AG09319 (cell line): ENCODE results near the gene ARMC9.
"Not testable (repeated sequence)": the region's sequence is repeated elsewhere in the genome, so short reads cannot be mapped to it uniquely, and the experiment has no call there.

Source experiments
- DNase-seq: peaks from one replicate; pipeline ENCODE4 v3.0.0-alpha.2; 2010; ENCODE audit warnings: low read depth; ENCODE audit errors: extremely low read depth
- TF ChIP-seq, protein P1 (sequence below): IDR thresholded peaks from 2 replicates; pipeline ENCODE4 v1.5.1; 2011; ENCODE audit warnings: low read depth, mild to moderate bottlenecking, inconsistent platforms, low read length, moderate library complexity

The ARMC9 gene

DNA sequence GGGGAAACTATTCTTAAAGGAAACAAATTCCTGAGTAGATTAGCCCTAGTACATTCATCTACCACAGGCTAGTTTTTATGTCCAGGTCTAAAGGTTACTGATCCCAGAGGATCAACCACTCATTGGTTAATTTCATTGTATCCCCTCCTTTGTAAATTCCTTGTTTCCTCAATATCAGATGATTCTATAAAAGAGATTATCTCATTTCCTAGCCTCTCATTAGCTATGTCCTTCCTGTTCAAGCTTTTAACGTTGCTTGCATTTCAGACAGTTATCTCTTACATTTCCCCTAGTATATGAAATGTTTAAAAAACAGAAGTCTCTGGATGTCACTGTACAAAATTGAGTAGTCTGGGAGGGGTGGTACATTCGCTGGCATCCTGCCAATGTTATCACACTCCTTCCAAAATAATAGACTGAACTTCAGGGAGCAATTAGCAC, 24.2 kb upstream of the ARMC9 start:
- TF ChIP-seq, protein P1, sequence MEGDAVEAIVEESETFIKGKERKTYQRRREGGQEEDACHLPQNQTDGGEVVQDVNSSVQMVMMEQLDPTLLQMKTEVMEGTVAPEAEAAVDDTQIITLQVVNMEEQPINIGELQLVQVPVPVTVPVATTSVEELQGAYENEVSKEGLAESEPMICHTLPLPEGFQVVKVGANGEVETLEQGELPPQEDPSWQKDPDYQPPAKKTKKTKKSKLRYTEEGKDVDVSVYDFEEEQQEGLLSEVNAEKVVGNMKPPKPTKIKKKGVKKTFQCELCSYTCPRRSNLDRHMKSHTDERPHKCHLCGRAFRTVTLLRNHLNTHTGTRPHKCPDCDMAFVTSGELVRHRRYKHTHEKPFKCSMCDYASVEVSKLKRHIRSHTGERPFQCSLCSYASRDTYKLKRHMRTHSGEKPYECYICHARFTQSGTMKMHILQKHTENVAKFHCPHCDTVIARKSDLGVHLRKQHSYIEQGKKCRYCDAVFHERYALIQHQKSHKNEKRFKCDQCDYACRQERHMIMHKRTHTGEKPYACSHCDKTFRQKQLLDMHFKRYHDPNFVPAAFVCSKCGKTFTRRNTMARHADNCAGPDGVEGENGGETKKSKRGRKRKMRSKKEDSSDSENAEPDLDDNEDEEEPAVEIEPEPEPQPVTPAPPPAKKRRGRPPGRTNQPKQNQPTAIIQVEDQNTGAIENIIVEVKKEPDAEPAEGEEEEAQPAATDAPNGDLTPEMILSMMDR: no peak
- no peak for DNase-seq

DNA sequence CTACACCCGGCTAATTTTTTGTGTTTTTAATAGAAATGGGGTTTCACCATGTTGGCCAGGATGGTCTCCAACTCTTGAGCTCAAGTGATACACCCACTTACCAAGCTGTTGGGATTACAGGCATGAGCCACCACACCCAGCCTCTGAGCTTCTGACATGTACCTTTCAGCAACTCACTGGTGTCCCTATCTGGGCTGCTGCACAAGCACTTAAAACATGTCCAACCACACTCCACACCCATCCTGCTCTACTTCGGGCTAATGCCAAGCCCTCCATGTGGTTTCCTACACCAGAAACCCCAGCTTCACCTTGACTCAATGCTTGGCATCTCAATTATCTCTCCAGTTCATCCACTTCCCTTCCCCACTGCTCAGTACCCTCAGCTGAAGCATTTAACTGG, 22.4 kb upstream of the ARMC9 start:
- no peak for DNase-seq
- TF ChIP-seq, protein P1: no peak

DNA sequence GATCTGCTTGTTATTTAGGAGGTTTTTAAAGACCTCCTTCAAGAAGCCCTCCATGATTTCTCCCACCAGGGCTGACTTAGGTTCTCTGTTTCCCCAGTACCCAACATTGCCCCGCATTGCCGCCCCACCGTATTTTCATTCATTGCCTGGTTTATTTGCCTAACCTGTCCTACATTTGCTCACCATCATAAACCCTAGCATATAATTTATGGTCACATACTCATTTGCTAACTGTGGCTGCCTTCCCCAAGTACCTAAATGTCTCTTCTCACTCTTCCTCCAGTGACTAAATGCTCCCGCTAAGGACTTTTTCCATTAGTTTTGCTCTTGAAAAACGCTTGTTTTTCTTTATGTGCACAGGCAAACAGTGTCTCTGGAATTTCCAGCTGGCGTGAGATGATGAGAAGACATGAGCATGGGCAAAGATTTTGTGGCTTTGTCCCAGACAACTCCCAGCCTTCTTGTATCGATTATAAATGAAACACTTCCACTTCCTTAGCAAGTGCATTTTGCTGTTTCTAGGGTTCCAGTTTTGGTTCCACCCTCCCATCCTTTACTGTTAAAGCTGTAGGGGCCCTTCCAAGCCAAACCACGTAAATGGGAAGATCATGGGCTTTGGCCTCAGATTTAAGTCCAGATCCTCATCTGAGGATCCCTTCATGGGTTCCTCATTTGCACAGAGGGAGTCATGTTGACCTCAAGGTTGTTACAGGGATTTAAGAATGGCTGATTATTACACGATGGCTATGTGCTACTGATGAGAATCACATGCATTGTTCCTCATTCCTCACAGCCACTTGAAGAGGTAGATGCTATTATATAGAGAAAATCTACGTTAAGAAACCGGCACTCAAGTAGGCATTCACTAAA, 21.0 kb upstream of the ARMC9 start:
- TF ChIP-seq, protein P1: no peak
- DNase-seq: no peak

DNA sequence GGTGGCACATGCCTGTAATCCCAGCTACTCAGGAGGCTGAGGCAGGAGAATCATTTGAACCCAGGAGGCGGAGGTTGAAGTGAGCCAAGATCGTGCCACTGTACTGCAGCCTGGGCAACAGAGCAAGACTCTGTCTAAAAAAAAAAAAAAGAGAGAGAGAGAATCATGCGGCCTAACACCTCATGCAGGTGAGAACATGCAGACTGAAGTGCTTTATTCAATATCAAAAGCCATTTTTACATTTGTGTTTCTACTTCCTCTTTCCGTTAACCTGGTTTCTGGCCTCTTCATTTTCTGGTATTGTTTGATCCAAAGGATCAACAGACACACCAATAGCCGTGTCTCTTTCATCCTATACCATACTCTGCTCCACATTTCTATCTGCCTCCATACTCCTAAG, 19.6 kb upstream of the ARMC9 start:
- not testable (repeated sequence) for DNase-seq

DNA sequence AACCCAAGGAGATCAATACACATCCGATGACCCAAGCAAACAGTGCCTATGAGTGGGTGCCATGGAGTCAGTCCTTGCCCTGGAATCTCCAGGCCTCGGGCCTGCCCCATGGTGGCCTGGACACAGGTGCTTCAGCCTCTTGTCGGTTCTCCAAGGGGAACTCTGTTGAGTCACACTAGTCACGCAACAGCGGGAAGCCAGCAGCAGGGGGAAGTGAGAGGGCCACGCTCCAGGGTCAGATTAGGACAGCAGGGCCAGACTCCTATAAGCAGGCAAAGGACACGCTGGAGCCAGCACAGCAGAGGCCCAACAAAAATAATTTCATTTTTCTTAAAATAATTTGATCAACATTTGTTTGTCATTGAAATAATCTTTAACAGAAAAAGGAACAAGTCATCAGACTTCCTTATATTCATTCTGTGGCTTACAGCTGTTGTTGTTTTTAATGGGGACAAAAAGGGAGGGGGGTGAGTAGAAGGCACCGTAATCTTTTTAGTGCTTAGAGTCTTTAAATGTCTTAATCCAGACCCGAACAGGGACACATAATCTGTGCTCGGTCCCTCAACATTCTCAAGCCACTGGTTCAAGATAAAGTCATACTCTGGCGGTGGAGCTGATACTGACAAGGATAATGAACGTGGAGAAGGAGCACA, 16.4 kb upstream of the ARMC9 start:
- no peak for DNase-seq
- TF ChIP-seq, protein P1: no peak

DNA sequence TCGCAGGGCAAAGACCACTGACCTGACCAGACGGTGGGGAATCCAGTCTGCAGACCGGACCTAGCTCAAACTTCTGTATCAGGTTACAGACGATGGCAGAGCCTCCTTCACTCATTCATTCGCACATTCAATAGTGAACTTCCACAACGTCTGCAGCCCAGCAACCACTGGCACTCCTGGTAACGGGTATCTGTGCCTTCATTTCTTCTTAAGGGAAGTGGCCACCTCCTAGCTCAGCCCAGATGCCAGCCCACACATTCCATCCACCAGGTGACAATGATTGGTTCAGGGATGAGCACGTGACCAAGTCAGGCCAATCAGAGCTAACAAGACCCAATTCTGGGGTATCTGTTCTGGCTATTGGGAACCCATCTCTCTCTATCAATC, 15.9 kb upstream of the ARMC9 start:
- DNase-seq: no peak
- TF ChIP-seq, protein P1: no peak

DNA sequence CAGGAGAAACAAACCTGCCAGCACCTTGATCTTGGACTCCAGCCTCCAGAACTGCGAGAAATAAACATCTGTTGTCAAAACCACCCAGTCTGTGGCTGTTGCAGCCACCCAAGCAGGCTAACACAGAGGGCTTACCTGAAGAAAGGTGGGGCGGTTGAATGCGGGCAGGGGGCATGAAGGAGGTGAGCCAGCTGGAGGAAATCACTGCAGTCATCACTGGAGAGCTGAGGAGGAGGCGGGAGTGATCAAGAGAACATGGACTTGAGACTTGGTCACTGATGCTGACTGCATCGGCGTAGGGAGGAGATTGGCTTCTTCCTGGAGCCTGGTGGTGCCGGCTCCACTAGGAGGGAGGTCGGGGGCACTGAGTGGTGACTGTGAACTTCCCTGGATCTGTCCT, 14.6 kb upstream of the ARMC9 start:
- TF ChIP-seq, protein P1: no peak
- DNase-seq: no peak
